ENCODE data around the gene NPC1L1. TPM values are rescaled to one million over a fixed set of nuclear protein-coding genes. Genes with fewer than 3 reads are reported as not detected.

NPC1L1 gene
- total RNA-seq, result under 1 TPM in 1 of 2 donors, not detected in 1; 0.12 TPM

GRCh38 chr7:44541028-44541869 is at the start of gene NPC1L1:
TSS of gene NPC1L1 (minus strand) at chr7:44541330. CDS start at chr7:44541259, 71 bp downstream.
- no peak within 1 kb of the TSS for H3K4me3 Mint-ChIP-seq
- no peak within 1 kb of the TSS for H3K27ac Mint-ChIP-seq
- H3K27me3 Mint-ChIP-seq, result no peaks in the 10 kb centered on the region

DNA sequence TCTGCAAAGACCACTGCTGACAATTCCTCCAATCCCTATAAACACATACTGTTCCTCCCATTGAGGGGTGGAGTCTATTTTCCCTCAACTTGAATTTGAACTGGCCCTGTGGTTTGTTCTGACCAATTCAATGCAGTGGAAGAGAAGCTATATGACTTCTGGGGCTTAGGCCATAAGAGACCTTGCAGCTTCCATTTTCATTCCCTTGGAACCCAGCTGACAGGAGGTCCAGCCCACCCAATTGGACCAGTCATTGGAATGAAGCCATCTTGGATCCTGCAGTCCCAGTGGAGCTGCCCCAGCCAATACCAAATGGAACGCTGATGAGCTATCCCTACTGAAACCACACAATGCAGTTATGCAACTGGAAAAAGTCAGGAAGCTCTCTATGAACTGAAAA is 49.8 kb upstream of the NPC1L1 start:
- peaks cover 6 to 11% of the 10 kb centered on the region in 2 donors for H3K4me1 Mint-ChIP-seq (ENCODE audit: low read depth in 2 of 2)
- no peaks in the 10 kb centered on the region for H3K9me3 Mint-ChIP-seq
- no peak for ATAC-seq
- H3K36me3 Mint-ChIP-seq, result no peaks in the 10 kb centered on the region
- H3K27me3 Mint-ChIP-seq, result peaks cover 0 to 2% of the 10 kb centered on the region in 2 donors
- no peak overlapping the region for H3K27ac Mint-ChIP-seq
- no peak overlapping the region for H3K4me3 Mint-ChIP-seq
- no peak for DNase-seq (ENCODE audit: low spot score)

More at GRCh38 chr7:44541028-44541869, at the start of gene NPC1L1:
- H3K9me3 Mint-ChIP-seq, result no peaks in the 10 kb centered on the region
- DNase-seq (ENCODE audit: low spot score) (no peak), ATAC-seq (peak; percentile 8 to 12)
- H3K36me3 Mint-ChIP-seq, result no peaks in the 10 kb centered on the region
- H3K4me1 Mint-ChIP-seq (ENCODE audit: low read depth in 2 of 2), result no peaks in the 10 kb centered on the region

GRCh38 chr7:44587843-44588711 is 46.9 kb upstream of the NPC1L1 start:
- Mint-ChIP-seq H3K4me3 (no peak overlapping the region), H3K27me3 (peaks cover 0 to 2% of the 10 kb centered on the region in 2 donors), H3K36me3 (no peaks in the 10 kb centered on the region), H3K4me1 (ENCODE audit: low read depth in 2 of 2) (peaks cover 6 to 11% of the 10 kb centered on the region in 2 donors), H3K9me3 (no peaks in the 10 kb centered on the region), H3K27ac (peak overlapping the region; percentile 17 to 20)
- DNase-seq (ENCODE audit: low spot score) (no peak), ATAC-seq (peak; percentile 63 to 67)

DNA sequence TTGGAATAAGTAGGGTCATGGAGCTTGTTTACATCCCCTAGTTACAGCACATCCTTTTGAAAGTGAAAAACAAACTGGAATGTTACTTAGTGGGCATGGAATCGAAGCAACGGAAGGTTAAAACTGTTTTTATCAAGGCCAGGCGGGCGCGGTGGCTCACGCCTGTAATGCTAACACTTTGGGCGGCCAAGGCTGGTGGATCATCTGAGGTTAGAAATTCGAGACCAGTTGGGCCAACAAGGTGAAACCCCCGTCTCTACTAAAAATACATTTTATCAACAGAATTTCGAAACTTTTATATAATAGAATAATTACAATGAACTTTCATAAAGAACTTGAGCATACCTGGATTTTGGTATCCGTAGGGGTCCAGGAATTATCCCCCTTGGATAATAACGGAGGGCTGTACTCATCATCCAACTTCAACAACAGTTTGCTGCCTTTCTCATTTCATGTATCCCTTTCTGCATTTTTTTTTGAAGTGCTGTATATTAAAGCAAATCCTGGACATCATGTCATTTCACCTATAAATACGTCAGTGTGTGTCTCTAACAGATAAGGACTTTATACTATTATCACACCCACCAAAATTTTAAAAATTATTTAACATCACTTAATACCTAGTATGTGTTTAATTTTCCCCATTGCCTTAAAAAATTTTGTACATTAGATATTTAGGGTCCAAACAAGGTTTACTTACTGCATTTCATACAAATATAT is 42.2 kb upstream of the NPC1L1 start:
- ATAC-seq (no peak), DNase-seq (ENCODE audit: low spot score) (no peak)
- Mint-ChIP-seq H3K9me3 (no peaks in the 10 kb centered on the region), H3K36me3 (peaks cover 7% of the 10 kb centered on the region), H3K4me3 (peak overlapping the region; percentile 90), H3K27me3 (no peaks in the 10 kb centered on the region), H3K27ac (peak overlapping the region; percentile 96 to 98), H3K4me1 (ENCODE audit: low read depth in 2 of 2) (peaks cover 34% of the 10 kb centered on the region in 2 donors)

DNA sequence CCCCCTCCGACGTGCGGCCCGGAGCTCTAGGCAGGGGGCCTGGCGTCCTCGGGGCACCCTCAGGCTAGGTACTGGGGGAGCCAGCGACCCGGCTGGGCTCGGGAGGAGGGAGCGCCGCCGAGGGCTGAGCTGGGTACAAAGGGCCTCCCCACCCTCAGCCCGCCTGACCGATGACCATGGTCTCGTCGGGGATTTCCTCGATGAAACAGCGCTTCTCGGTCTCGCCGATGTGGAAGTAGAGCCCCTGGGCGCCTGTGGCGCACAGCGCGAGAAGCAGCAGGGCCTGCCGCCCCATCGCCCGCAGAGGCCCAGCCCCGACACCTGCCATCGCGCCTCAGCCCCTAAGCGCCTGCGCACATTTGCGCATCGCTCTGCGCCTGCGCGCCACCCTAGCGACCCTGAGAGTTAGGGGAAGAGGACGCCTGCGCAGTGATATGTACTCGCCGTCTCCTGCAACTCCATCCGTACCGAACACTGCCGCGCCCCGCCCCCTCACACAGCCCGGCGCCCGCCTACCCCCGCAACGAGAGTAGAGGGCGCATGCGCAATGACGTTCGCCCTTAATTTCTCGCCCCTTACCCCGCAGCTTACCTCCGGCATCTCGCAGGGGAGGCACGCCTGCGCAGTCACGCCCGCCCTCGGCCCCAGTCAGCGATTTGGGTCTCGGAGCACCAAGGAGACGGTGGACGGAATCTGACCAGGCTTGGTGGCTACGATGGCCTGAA is 40.9 kb upstream of the NPC1L1 start, which contains the start of gene TMED4:
Gene TMED4 (minus strand): TSS at position 353 of the 725 bp plus-strand sequence. CDS start 25 bp downstream, at position 328.
- peak within 1 kb of the TSS; percentile 96 to 98 for H3K27ac Mint-ChIP-seq
- no peaks in the 10 kb centered on the region for H3K27me3 Mint-ChIP-seq
- peaks cover 24 to 29% of the 10 kb centered on the region in 2 donors for H3K4me1 Mint-ChIP-seq (ENCODE audit: low read depth in 2 of 2)
- H3K9me3 Mint-ChIP-seq, result no peaks in the 10 kb centered on the region
- peak; percentile 100 for DNase-seq (ENCODE audit: low spot score)
- H3K4me3 Mint-ChIP-seq, result peak within 1 kb of the TSS; percentile 90
- ATAC-seq, result peak; percentile 97
- H3K36me3 Mint-ChIP-seq, result peaks cover 7% of the 10 kb centered on the region

DNA sequence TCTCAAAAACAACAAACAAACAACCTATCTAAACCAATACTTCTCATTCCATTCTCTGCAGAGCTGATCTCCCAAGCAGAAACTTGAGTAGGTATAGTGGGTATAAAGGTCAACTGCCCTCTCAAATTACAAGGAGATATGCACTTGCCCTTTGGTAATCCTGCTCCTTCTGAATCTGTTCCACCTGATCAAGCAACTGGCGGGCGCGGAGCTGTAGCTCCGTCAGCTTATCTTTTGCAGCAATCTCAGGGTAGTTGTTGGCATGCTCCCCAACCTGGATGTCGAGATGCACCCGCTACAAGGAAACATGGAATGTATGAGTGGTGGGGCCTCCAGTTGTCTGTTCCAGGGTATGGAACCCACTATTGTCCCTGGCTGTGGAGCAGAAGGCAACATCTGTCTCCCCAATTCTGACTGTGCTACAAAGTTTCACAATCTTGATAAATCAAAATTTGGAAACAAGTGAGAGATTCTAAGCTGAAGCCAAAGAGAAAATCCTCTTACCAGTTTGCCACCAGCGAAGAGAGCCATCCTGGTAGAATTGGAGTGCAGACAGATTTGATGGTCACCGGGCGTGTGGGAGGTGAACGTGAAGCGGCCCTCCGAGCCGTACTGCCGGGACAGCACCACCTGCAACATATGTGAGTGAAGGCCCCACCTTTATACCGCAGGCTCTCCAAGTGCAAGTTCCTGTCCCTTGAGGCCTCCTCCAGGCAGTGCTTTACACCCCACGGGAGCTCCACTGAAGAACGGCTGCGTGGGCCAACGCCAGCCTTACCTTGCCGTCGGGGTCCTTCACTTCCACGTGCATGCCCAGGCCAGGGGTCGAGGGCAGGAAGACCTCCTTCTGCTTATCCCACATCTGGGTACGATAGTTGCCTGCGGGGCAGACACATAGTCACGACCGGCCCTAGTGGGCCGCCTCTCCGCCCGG is 40.1 kb upstream of the NPC1L1 start:
- no peaks in the 10 kb centered on the region for H3K9me3 Mint-ChIP-seq
- peak; percentile 68 for DNase-seq (ENCODE audit: low spot score)
- peak overlapping the region; percentile 96 to 98 for H3K27ac Mint-ChIP-seq
- peak; percentile 1 to 26 for ATAC-seq
- peak overlapping the region; percentile 90 for H3K4me3 Mint-ChIP-seq
- no peaks in the 10 kb centered on the region for H3K27me3 Mint-ChIP-seq
- peaks cover 25 to 29% of the 10 kb centered on the region in 2 donors for H3K4me1 Mint-ChIP-seq (ENCODE audit: low read depth in 2 of 2)
- H3K36me3 Mint-ChIP-seq, result peaks cover 7% of the 10 kb centered on the region

DNA sequence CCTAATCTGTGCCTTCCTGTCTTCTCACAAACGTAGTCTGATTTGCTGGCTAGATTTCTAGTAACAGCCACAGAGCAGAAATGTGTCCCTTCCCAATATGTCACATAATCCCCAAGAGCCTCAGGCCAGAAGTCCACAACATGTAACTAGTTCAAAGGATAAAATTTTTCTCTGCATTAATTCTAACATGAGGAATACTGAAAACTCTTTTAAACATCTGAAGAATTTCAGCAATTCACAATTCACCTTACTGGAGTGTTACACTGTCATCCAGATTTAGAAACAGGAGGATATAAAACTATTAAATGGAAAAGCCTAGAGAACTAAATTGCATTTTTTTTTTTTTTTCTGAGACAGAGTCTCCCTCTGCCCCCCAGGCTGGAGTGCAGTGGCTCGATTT is 35.1 kb upstream of the NPC1L1 start:
- Mint-ChIP-seq H3K27ac (peak overlapping the region in 1 of 2 donors; percentile 5), H3K4me3 (peak overlapping the region; percentile 46), H3K9me3 (no peaks in the 10 kb centered on the region), H3K4me1 (ENCODE audit: low read depth in 2 of 2) (peaks cover 40 to 53% of the 10 kb centered on the region in 2 donors), H3K36me3 (peaks cover 18% of the 10 kb centered on the region), H3K27me3 (no peaks in the 10 kb centered on the region)
- no peak for DNase-seq (ENCODE audit: low spot score)
- ATAC-seq, result no peak

- Mint-ChIP-seq H3K36me3 (peaks cover 16% of the 10 kb centered on the region), H3K27ac (peak overlapping the region; percentile 95 to 99), H3K9me3 (no peaks in the 10 kb centered on the region), H3K27me3 (no peaks in the 10 kb centered on the region), H3K4me1 (ENCODE audit: low read depth in 2 of 2) (peaks cover 33 to 43% of the 10 kb centered on the region in 2 donors), H3K4me3 (peak overlapping the region; percentile 96)
- no peak for ATAC-seq
- no peak for DNase-seq (ENCODE audit: low spot score)
These were observed 33.9 kb upstream of the NPC1L1 start for GRCh38 chr7:44575054-44575453.

- H3K27ac Mint-ChIP-seq, result peak overlapping the region; percentile 95 to 99
- H3K36me3 Mint-ChIP-seq, result peaks cover 11% of the 10 kb centered on the region
- H3K27me3 Mint-ChIP-seq, result no peaks in the 10 kb centered on the region
- no peaks in the 10 kb centered on the region for H3K9me3 Mint-ChIP-seq
- ATAC-seq (no peak), DNase-seq (ENCODE audit: low spot score) (no peak)
- peaks cover 30 to 38% of the 10 kb centered on the region in 2 donors for H3K4me1 Mint-ChIP-seq (ENCODE audit: low read depth in 2 of 2)
- peak overlapping the region; percentile 96 for H3K4me3 Mint-ChIP-seq
These were observed 33.2 kb upstream of the NPC1L1 start for GRCh38 chr7:44574287-44574872.

DNA sequence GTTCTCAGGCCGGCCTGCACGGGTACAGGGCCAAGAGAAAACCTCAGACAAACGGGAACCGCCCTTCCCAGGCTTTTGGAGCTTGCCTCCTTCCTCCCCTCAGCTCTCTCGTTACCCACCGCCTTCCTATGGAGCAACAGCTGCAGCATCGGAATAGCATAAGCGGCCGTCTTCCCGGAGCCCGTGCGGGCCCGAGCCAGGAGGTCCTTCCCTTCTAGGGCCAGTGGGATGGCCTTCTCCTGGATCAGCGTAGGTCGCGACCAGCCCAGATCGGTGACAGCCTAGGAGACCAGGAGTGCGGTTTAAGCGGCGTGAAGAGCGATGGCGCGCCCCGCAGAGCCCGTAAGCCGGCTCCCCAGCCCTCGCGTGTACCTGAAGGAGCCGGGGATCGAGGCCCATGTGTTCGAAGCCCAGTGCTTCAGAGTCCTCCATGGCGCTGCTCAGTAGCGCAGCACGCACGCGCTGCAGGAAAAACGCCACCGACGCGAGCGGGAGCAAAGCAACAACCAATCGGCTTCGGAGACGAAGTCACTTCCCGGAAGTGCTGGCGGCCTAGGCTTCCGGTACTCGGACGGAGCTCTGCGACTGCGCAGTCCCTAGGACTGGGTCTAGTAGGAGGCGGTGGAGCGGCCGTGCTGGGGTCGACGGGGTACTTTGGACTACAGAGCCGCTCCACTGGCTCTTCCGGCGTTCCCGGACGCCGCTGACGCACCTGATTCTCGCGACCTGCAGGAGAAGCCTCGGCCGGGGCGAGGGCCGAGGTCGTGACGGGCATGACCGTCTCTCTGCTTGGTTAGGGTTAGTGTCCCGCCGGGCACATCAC is 32.5 kb upstream of the NPC1L1 start, which contains the start of gene DDX56:
Gene DDX56 (minus strand): TSS at position 445 of the 823 bp plus-strand sequence. CDS start 13 bp downstream, at position 432.
- peaks cover 11% of the 10 kb centered on the region for H3K36me3 Mint-ChIP-seq
- peak within 1 kb of the TSS; percentile 95 to 99 for H3K27ac Mint-ChIP-seq
- peak within 1 kb of the TSS; percentile 96 for H3K4me3 Mint-ChIP-seq
- H3K27me3 Mint-ChIP-seq, result no peaks in the 10 kb centered on the region
- DNase-seq (ENCODE audit: low spot score), result peak; percentile 96
- no peaks in the 10 kb centered on the region for H3K9me3 Mint-ChIP-seq
- ATAC-seq, result peak; percentile 98
- H3K4me1 Mint-ChIP-seq (ENCODE audit: low read depth in 2 of 2), result peaks cover 28 to 38% of the 10 kb centered on the region in 2 donors

DNA sequence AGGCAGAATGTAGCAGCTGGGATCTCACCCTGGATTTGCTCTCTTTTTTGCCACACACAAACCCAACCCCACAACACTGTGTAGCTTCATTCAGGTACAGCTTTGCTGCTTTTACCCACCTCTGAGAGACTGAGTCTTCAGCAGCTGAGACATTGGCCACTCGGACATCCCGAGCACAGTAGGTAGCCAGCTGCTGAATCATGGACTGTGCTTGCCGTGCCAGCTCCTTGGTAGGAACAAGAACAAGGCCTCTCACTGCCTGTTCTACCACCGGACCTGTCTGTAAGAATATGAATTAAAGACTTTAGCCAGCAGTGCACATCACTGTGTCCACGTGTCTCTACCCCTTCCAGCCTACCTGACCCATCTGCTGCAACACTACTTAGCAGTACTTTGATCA is 31.6 kb upstream of the NPC1L1 start:
- Mint-ChIP-seq H3K9me3 (no peaks in the 10 kb centered on the region), H3K36me3 (peaks cover 11% of the 10 kb centered on the region), H3K27me3 (no peaks in the 10 kb centered on the region), H3K4me1 (ENCODE audit: low read depth in 2 of 2) (peaks cover 30 to 38% of the 10 kb centered on the region in 2 donors), H3K4me3 (peak overlapping the region; percentile 96), H3K27ac (peak overlapping the region; percentile 95 to 99)
- ATAC-seq, result no peak
- DNase-seq (ENCODE audit: low spot score), result no peak

All from natural killer cell treated with Interleukin-12 subunit alpha and Interleukin-12 subunit beta and Interleukin-15 and Interleukin-18, amount 100 ng/mL, for 72 hours (primary cell).